K562 (cell line): ENCODE results near the gene PDE4A. TPM values are rescaled to one million over a fixed set of nuclear protein-coding genes. Genes with fewer than 3 reads are reported as not detected.

Experiments used
- CHD4 ChIP-seq: fragments of 200-600 bp; sonication (generic); IDR thresholded peaks from 3 replicates; pipeline ENCODE4 v1.6.1; 2012; ENCODE audit warnings: low read depth, mild to moderate bottlenecking, mixed read lengths, low read length, inconsistent platforms; ENCODE audit not compliant: insufficient read depth, insufficient replicate concordance, poor library complexity, severe bottlenecking
- E2F4 ChIP-seq: sonication (generic); formaldehyde crosslinking; IDR thresholded peaks from 2 replicates; pipeline ENCODE4 v1.8.0; 2022; ENCODE audit warnings: mild to moderate bottlenecking, low read depth, missing genetic modification reagents
- ERF ChIP-seq: fragments of 450-650 bp; formaldehyde crosslinking; IDR thresholded peaks from 2 replicates; pipeline ENCODE4 v1.4.0; 2020; ENCODE audit warnings: mild to moderate bottlenecking, mixed read lengths
- ESRRA ChIP-seq: fragments of 450-650 bp; IDR thresholded peaks from 2 replicates; pipeline ENCODE4 v1.6.1; 2014; ENCODE audit warnings: low read depth, mild to moderate bottlenecking, moderate library complexity, borderline replicate concordance
- GTF2E2 ChIP-seq: fragments of 200-800 bp; sonication (Bioruptor generic); IDR thresholded peaks from 2 replicates; pipeline ENCODE4 v1.6.1; 2016; ENCODE audit warnings: missing genetic modification characterization, missing compliant biosample characterization
- HDAC3 ChIP-seq: fragments of 450-650 bp; IDR thresholded peaks from 2 replicates; pipeline ENCODE4 v1.6.1; 2018; ENCODE audit warnings: borderline replicate concordance, mild to moderate bottlenecking, moderate library complexity; ENCODE audit not compliant: partially characterized antibody
- KLF16 ChIP-seq: IDR thresholded peaks from 2 replicates; pipeline ENCODE4 v1.6.1; 2016; ENCODE audit warnings: antibody characterized with exemption
- MYC ChIP-seq, 2 experiments: fragments of 250-450 bp in 1 of 2; sonication (Bioruptor Pico) in 1 of 2; IDR thresholded peaks; 2 replicates each; pipeline versions ENCODE4 v1.5.1 to v1.6.1; 2012 to 2021; ENCODE audit warnings: low read depth in 2 of 2, borderline replicate concordance in 1 of 2, improper control_type of control experiment in 1 of 2, low read length in 1 of 2, mild to moderate bottlenecking in 1 of 2, moderate library complexity in 1 of 2
- NR2C1 ChIP-seq, 2 experiments: fragments of 450-650 bp; IDR thresholded peaks; 2 replicates each; pipeline ENCODE4 v1.6.1; 2017; ENCODE audit warnings: mild to moderate bottlenecking in 2 of 2, antibody characterized with exemption in 1 of 2, inconsistent platforms in 1 of 2, missing compliant biosample characterization in 1 of 2, missing genetic modification characterization in 1 of 2
- PML ChIP-seq: IDR thresholded peaks from 2 replicates; pipeline ENCODE4 v1.6.1; 2012; ENCODE audit warnings: low read length, inconsistent platforms
- POLR2B ChIP-seq: fragments of 450-650 bp; IDR thresholded peaks from 2 replicates; pipeline ENCODE4 v1.6.1; 2018; ENCODE audit warnings: low read depth; ENCODE audit not compliant: partially characterized antibody
- PPARD ChIP-seq: fragments of 250-450 bp; sonication (Bioruptor Pico); IDR thresholded peaks from 2 replicates; pipeline ENCODE4 v1.8.0; 2022; ENCODE audit warnings: inconsistent platforms, mild to moderate bottlenecking, moderate library complexity
- RBBP5 ChIP-seq: fragments of 200-600 bp; sonication (generic); IDR thresholded peaks from 2 replicates; pipeline ENCODE4 v1.6.1; 2012; ENCODE audit warnings: borderline replicate concordance, mild to moderate bottlenecking, low read length, control low read depth, inconsistent platforms; ENCODE audit not compliant: insufficient read depth, poor library complexity, severe bottlenecking
- SMARCA4 ChIP-seq: fragments of 450-650 bp; IDR thresholded peaks from 2 replicates; pipeline ENCODE4 v1.6.1; 2016
- TAF7 ChIP-seq: fragments of 450-650 bp; IDR thresholded peaks from 2 replicates; pipeline ENCODE4 v1.6.1; 2016; ENCODE audit warnings: missing genetic modification characterization, missing compliant biosample characterization
- TFAM ChIP-seq: fragments of 250-450 bp; sonication (Bioruptor Pico); conservative IDR thresholded peaks from 2 replicates; pipeline ENCODE4 v1.5.0; 2021; ENCODE audit warnings: mild to moderate bottlenecking, moderate library complexity
- THRAP3 ChIP-seq: fragments of 450-650 bp; IDR thresholded peaks from 2 replicates; pipeline ENCODE4 v1.6.1; 2016; ENCODE audit warnings: mild to moderate bottlenecking, inconsistent platforms, borderline replicate concordance
- ZC3H11A ChIP-seq: IDR thresholded peaks from 2 replicates; pipeline ENCODE4 v1.6.1; 2012; ENCODE audit warnings: low read depth, low read length, improper control_type of control experiment
- ZNF436 ChIP-seq: fragments of 250-450, 450-650 bp; sonication (Bioruptor Pico); formaldehyde crosslinking; IDR thresholded peaks from 2 replicates; pipeline ENCODE4 v1.7.0; 2020; ENCODE audit warnings: mild to moderate bottlenecking
- ZNF586 ChIP-seq: fragments of 450-650 bp; formaldehyde crosslinking; conservative IDR thresholded peaks from 2 replicates; pipeline ENCODE4 v1.4.0; 2020; ENCODE audit warnings: mild to moderate bottlenecking, moderate library complexity
- ZNF707 ChIP-seq: fragments of 250-450 bp; sonication (Bioruptor Pico); conservative IDR thresholded peaks from 2 replicates; pipeline ENCODE4 v1.8.0; 2022; ENCODE audit warnings: inconsistent platforms, mild to moderate bottlenecking, moderate library complexity
- polyA plus RNA-seq, 8 experiments: library from polyadenylated mRNA; depleted of rRNA in 4 of 8; stranded (reverse) in 5 of 8; unstranded in 3 of 8; fragments of >200 nt; fragmentation: Nextera tagmentation in 2 of 8; fragmentation: Illumina TruSeq in 1 of 8; extraction: Ambion mirVana in 2 of 8; extraction: Trizol in 1 of 8; gene quantifications; 2 replicates each; pipeline versions ENCODE4 v1.2.1 to v1.2.3, GENCODE V29; 2011 to 2014; ENCODE audit warnings: inconsistent platforms in 1 of 8, missing spikeins in 1 of 8
- total RNA-seq, 7 experiments: library from RNA; depleted of rRNA in 6 of 7; stranded (reverse); fragments of >200 nt in 6 of 7; fragmentation: Illumina TruSeq in 2 of 7; extraction: Trizol in 2 of 7; gene quantifications; 2 replicates each; pipeline versions ENCODE4 v1.2.1 to v1.2.3, GENCODE V29; 2011 to 2021; ENCODE audit warnings: low replicate concordance in 1 of 7
- TF ChIP-seq, protein P1 (sequence below): fragments of 450-650 bp; IDR thresholded peaks from 2 replicates; pipeline ENCODE4 v1.6.1; 2017; ENCODE audit warnings: antibody characterized with exemption
- TF ChIP-seq, protein P2 (sequence below): fragments of 450-650 bp; IDR thresholded peaks from 2 replicates; pipeline ENCODE4 v1.6.1; 2016
- TF ChIP-seq, protein P3 (sequence below), 2 experiments: IDR thresholded peaks; 2 replicates each; pipeline ENCODE4 v1.6.1; 2011; ENCODE audit warnings: borderline replicate concordance in 1 of 2, control low read depth in 1 of 2, low read depth in 1 of 2, low read length in 1 of 2, mild to moderate bottlenecking in 1 of 2, mixed read lengths in 1 of 2, moderate library complexity in 1 of 2; ENCODE audit not compliant: insufficient read depth in 1 of 2, insufficient read length in 1 of 2, poor library complexity in 1 of 2, severe bottlenecking in 1 of 2; ENCODE audit errors: extremely low read depth in 1 of 2

PDE4A gene
- total and polyA plus RNA-seq, 9 of the 15 experiments (the other 6 are each of a cell fraction or from before 2014, with no cell fraction given): 0.66 to 26.9 (median 4.6) TPM

DNA sequence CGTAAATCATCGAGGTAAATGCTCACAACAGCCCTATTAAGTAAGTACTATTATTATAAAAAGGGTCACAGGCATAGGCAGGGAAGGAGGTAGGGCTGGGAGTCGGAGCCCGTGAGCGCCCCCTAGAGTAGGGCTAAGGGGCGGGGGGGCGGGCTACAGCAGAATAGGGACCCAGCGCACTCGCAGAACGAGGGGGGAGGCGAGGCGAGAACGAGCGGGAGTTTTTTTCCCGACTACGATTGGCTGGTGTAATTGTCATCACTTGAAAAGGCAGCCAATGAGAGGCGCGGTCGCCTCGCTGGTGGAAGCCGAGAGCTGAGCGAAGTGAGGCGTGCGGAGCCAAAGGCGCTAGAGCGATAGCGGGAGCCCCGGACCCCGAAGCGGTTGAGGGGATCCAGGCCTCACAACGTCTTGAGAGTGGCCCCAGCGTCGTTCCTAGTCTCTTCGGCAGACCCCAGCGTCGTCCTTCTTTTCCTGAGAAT lies 58.6 kb downstream of the PDE4A start (continued):
- TF ChIP-seq, protein P1, sequence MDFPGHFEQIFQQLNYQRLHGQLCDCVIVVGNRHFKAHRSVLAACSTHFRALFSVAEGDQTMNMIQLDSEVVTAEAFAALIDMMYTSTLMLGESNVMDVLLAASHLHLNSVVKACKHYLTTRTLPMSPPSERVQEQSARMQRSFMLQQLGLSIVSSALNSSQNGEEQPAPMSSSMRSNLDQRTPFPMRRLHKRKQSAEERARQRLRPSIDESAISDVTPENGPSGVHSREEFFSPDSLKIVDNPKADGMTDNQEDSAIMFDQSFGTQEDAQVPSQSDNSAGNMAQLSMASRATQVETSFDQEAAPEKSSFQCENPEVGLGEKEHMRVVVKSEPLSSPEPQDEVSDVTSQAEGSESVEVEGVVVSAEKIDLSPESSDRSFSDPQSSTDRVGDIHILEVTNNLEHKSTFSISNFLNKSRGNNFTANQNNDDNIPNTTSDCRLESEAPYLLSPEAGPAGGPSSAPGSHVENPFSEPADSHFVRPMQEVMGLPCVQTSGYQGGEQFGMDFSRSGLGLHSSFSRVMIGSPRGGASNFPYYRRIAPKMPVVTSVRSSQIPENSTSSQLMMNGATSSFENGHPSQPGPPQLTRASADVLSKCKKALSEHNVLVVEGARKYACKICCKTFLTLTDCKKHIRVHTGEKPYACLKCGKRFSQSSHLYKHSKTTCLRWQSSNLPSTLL: no peak
- TF ChIP-seq RBBP5 (no peak), KLF16 (0 out of 2 replicates have a peak, but pooled peaks have one; percentile 12), MYC (IDR thresholded peaks at IDR 0.05; ENCODE audit: low read depth, low read length) (no peak), MYC (CRISPR knock-in tag; IDR thresholded peaks at IDR 0.05; ENCODE audit: borderline replicate concordance, low read depth) (no peak), NR2C1 (IDR thresholded peaks at IDR 0.05) (no peak), NR2C1 (tag; IDR thresholded peaks at IDR 0.05) (no peak), ZC3H11A (no peak), TAF7 (tag) (no peak), SMARCA4 (no peak), THRAP3 (no peak), ZNF436 (CRISPR knock-in tag) (no peak), CHD4 (no peak), HDAC3 (no peak), ESRRA (no peak), E2F4 (no peak), PML (no peak), TFAM (CRISPR knock-in tag) (no peak), POLR2B (no peak), GTF2E2 (tag) (no peak), PPARD (CRISPR knock-in tag) (no peak), ERF (CRISPR knock-in tag) (no peak), ZNF586 (no peak), ZNF707 (no peak)
- TF ChIP-seq, protein P2, sequence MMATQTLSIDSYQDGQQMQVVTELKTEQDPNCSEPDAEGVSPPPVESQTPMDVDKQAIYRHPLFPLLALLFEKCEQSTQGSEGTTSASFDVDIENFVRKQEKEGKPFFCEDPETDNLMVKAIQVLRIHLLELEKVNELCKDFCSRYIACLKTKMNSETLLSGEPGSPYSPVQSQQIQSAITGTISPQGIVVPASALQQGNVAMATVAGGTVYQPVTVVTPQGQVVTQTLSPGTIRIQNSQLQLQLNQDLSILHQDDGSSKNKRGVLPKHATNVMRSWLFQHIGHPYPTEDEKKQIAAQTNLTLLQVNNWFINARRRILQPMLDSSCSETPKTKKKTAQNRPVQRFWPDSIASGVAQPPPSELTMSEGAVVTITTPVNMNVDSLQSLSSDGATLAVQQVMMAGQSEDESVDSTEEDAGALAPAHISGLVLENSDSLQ: peak; percentile 92
- TF ChIP-seq, protein P3, sequence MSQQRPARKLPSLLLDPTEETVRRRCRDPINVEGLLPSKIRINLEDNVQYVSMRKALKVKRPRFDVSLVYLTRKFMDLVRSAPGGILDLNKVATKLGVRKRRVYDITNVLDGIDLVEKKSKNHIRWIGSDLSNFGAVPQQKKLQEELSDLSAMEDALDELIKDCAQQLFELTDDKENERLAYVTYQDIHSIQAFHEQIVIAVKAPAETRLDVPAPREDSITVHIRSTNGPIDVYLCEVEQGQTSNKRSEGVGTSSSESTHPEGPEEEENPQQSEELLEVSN (IDR thresholded peaks at IDR 0.05; ENCODE audit: borderline replicate concordance in 1 of 2, extremely low read depth in 1 of 2, insufficient read depth in 1 of 2, insufficient read length in 1 of 2, low read depth in 1 of 2, low read length in 1 of 2, poor library complexity in 1 of 2, severe bottlenecking in 1 of 2): peak; percentile 97
